Activated naive CD8-positive, alpha-beta T cell treated with anti-CD3 and anti-CD28 coated beads, Interleukin-2, amount 50 U/mL, for 24 hours (primary cell): ENCODE results near the gene SH3RF3.

Experiments
- ATAC-seq: fragments of 150-1000 bp; cut with Tn5 transposase; one replicate; pipeline ENCODE4 v1.10.0; 2021
- DNase-seq: peaks from one replicate; pipeline ENCODE4 v3.0.0; 2021
- H3K27ac Mint-ChIP-seq: one replicate; pipeline ENCODE4 v1.8.0; 2021; ENCODE audit warnings: mild to moderate bottlenecking, mixed read lengths
- H3K27me3 Mint-ChIP-seq: one replicate; pipeline ENCODE4 v1.8.0; 2021; ENCODE audit warnings: mixed read lengths
- H3K36me3 Mint-ChIP-seq: one replicate; pipeline ENCODE4 v1.8.0; 2021; ENCODE audit warnings: low read depth, mixed read lengths
- H3K4me1 Mint-ChIP-seq: one replicate; pipeline ENCODE4 v1.8.0; 2021; ENCODE audit warnings: mixed read lengths
- H3K4me3 Mint-ChIP-seq: one replicate; pipeline ENCODE4 v1.8.0; 2021; ENCODE audit warnings: mild to moderate bottlenecking, moderate library complexity, mixed read lengths
- H3K9me3 Mint-ChIP-seq: one replicate; pipeline ENCODE4 v1.8.0; 2021; ENCODE audit warnings: mixed read lengths

SH3RF3 gene

DNA sequence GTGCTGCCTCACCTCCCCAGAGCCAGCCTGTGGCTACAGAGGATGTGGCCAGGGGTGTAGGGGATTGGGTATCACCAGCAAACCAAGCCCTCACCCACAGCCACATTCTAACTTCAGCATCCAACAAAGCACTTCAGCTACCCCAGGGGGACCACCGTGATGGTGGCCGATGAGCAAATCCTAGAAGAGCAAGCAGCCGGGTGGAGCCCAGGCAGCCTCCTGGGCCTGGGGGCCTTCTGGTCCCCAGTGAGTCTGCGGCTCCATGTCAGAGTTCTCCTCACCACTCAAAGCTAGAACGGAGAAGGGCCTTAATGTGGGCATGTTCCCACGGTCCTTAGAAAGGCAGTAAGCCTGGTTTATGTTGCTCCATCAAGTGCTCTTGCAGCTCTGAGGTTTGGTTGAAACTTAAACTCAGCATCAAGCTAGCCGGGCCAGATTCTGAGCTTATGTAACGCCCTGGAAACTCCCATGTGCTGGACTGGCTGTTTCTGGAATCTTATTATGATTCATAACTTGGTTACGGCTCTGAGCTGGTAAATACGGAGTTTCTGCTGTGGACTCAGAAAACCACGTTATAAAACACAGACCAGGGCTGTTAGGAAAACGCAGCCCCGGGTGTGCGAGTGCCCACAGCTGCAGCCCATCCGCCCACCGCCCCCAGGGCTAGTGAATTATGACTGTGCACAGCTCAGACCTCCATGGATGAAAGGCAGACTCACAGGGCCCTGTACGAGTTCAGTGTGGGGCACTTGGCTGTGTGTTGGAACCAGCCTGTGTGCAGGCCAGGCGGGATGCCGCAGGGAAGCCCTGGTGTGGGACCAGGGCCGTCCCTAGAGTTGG lies 385.0 kb downstream of the SH3RF3 start:
- peak; percentile 41 for ATAC-seq
- DNase-seq, result no peak
- Mint-ChIP-seq H3K27ac (no peak overlapping the region), H3K36me3 (no peaks in the 10 kb centered on the region), H3K9me3 (no peaks in the 10 kb centered on the region), H3K4me1 (peaks cover 4% of the 10 kb centered on the region), H3K27me3 (no peaks in the 10 kb centered on the region), H3K4me3 (no peak overlapping the region)

DNA sequence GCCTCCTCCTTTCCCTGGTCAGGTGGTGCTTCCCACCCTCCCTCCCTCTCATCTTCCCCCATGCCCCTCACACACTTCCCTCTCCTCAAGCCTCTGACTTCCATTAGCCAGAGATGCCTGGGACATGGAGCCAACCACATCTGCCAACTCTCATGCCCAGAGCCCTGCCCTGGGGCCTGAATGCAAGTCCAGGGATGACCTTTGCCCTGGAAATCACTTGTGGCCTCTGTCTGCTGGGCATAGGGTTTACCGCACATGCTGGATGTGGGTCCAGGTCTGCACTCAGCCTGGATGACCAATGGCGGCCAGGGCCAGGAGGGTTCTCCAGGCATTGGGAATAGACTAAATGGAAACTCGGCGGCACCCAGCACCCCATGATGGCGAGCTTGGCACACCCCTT lies 385.9 kb downstream of the SH3RF3 start:
- peaks cover 4% of the 10 kb centered on the region for H3K4me1 Mint-ChIP-seq
- DNase-seq (no peak), ATAC-seq (no peak)
- H3K27me3 Mint-ChIP-seq, result no peaks in the 10 kb centered on the region
- no peak overlapping the region for H3K4me3 Mint-ChIP-seq
- no peak overlapping the region for H3K27ac Mint-ChIP-seq
- no peaks in the 10 kb centered on the region for H3K36me3 Mint-ChIP-seq
- H3K9me3 Mint-ChIP-seq, result no peaks in the 10 kb centered on the region

- H3K36me3 Mint-ChIP-seq, result no peaks in the 10 kb centered on the region
- DNase-seq, result peak; percentile 28
- no peak overlapping the region for H3K27ac Mint-ChIP-seq
- peak; percentile 30 for ATAC-seq
- H3K4me1 Mint-ChIP-seq, result peaks cover 4% of the 10 kb centered on the region
- H3K4me3 Mint-ChIP-seq, result no peak overlapping the region
- H3K9me3 Mint-ChIP-seq, result no peaks in the 10 kb centered on the region
- H3K27me3 Mint-ChIP-seq, result no peaks in the 10 kb centered on the region
Observed at GRCh38 chr2:109516445-109517117, 387.6 kb downstream of the SH3RF3 start.

- no peak for DNase-seq
- Mint-ChIP-seq H3K27me3 (no peaks in the 10 kb centered on the region), H3K4me3 (no peak overlapping the region), H3K4me1 (peaks cover 4% of the 10 kb centered on the region), H3K36me3 (no peaks in the 10 kb centered on the region), H3K9me3 (no peaks in the 10 kb centered on the region), H3K27ac (no peak overlapping the region)
- ATAC-seq, result no peak
Observed at GRCh38 chr2:109517118-109517889, 388.3 kb downstream of the SH3RF3 start.

DNA sequence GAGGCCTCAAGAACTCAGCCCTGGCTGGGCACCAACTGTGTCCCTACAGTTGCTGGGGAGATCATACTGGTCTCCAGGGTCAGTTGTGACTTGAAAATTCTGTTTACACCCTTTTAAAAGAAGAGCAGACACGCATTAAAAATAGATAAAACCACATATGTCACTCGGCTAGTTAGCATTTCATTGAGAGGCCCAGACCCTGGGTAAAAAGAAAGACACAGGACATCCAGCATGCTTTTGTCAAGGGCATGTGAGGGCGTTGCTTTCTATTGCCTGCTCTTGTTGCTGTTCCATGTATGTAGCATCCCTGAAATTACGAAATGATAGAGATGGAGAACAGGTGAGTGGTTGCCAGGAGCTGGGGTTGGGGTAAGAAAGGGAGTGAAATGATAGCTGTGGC lies 390.5 kb downstream of the SH3RF3 start:
- H3K27ac Mint-ChIP-seq, result no peak overlapping the region
- no peaks in the 10 kb centered on the region for H3K4me1 Mint-ChIP-seq
- no peak for DNase-seq
- no peaks in the 10 kb centered on the region for H3K36me3 Mint-ChIP-seq
- H3K9me3 Mint-ChIP-seq, result no peaks in the 10 kb centered on the region
- no peaks in the 10 kb centered on the region for H3K27me3 Mint-ChIP-seq
- no peak for ATAC-seq
- H3K4me3 Mint-ChIP-seq, result no peak overlapping the region

DNA sequence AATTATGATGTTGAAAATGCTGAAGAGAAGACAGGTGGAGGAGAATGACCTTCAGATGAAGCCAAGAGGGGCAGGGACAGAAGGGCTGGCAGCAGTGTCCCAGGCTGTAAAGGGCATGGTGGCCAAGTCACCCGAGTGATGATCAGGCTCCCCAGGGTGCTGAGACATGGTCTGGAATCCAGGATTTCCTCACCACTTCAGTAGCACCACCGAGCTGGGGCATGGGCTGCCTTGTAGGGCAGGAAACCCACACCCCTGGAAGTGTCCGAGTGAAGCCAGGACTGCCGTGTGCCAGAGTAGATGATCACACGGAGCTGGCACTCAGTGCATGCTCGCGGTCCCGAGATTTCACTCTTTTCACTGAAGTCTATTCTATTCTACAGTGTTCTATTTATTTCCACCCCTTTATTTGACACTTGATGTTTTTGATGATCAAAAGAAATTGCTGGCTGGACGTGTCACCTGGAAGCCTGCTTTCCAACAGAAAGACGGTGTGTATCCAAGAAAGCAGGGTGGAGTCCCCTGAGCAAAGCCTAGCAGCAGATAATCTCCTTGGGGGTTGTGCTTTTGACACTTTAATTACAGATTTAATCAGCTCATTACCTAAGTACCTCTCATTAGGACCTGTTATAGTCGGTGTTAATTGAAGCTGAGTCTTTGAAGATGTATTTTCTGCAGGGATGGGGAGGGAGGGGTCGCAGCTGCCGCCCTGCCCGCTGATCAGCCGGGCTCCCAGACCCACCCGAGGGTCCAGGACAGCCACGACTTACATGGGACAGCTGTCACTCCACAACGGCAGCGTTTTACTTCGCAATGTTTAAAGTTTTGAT lies 392.4 kb downstream of the SH3RF3 start:
- Mint-ChIP-seq H3K4me1 (no peaks in the 10 kb centered on the region), H3K27ac (no peak overlapping the region), H3K27me3 (no peaks in the 10 kb centered on the region), H3K4me3 (no peak overlapping the region), H3K9me3 (no peaks in the 10 kb centered on the region), H3K36me3 (no peaks in the 10 kb centered on the region)
- no peak for DNase-seq
- ATAC-seq, result no peak

DNA sequence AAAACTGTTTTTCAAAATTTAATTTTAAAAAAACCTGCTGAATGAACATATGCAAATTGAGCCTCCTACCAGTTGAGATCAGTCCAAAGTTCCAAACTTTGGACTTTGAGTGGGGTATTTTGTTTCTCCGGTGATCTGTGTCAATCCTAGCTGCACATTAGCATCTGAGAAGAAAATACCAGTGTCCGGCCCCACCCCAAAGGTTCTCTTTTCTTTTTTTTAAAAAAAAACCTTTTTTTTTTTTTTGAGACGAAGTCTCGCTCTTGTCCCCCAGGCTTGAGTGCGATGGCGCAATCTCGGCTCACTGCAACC lies 393.0 kb downstream of the SH3RF3 start:
- no peaks in the 10 kb centered on the region for H3K36me3 Mint-ChIP-seq
- H3K27me3 Mint-ChIP-seq, result peaks cover 1% of the 10 kb centered on the region
- no peak overlapping the region for H3K4me3 Mint-ChIP-seq
- no peaks in the 10 kb centered on the region for H3K4me1 Mint-ChIP-seq
- H3K9me3 Mint-ChIP-seq, result no peaks in the 10 kb centered on the region
- DNase-seq (no peak), ATAC-seq (no peak)
- H3K27ac Mint-ChIP-seq, result no peak overlapping the region

DNA sequence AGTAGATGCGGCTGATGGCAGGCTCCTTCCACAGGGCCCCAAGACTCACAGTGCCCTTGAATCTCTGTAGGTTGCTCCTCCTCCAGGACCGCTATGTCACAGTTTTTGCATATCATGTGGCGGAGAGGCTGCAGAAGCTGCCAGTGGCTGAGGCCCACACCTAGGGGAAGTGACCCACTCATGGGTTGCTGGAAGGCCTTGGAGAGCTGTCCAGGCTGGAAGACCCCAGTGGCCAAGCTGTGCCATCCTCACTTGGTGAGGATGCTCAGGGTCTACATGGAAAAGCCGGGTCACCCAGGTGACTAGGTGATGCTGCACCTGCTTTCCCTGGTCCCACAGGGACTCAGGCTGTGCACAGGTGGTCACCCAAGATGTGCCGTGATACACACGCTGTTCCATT lies 394.1 kb downstream of the SH3RF3 start:
- no peak for DNase-seq
- Mint-ChIP-seq H3K4me1 (no peaks in the 10 kb centered on the region), H3K27ac (no peak overlapping the region), H3K4me3 (no peak overlapping the region), H3K36me3 (no peaks in the 10 kb centered on the region), H3K9me3 (no peaks in the 10 kb centered on the region), H3K27me3 (peaks cover 1% of the 10 kb centered on the region)
- ATAC-seq, result no peak

DNA sequence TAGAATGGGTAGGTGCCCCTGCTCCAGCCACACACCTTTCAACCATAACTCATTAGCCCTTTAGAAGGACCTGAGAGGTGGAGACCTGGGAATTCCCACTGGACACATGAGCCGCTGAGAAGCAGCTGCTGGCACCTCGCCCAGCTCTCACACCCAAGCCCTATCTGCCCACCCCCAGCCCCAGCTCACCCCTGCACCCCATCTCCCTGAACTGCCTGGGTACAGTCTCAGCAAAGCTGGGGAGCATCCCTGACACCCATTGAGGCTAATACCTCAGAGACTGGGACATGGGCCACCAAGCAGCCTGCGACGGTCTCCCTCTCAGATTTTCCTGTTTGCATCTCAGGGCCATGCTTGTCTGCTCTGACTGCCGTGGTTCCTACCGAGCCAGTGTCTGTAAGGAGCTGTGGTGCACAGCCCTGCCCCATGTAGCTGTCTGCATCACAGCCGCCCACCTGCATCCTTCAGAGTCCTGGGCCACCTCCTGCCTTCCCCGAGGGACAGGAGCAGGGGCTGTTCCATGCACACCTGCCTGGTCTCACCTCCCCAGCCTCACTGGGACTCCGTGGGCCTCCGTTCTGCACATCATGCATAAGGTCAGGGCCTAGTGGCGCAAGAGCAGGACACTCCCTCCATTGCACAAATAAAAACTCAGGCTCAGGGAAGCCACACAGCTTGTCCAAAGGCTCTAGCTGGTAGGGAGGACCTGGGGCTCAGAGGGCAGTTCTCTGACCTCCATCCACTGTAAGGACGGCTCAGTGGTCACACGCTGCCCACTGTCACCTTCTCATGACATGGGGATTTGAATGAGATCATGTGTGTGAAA lies 394.7 kb downstream of the SH3RF3 start:
- DNase-seq (no peak), ATAC-seq (no peak)
- Mint-ChIP-seq H3K27me3 (peaks cover 1% of the 10 kb centered on the region), H3K27ac (no peak overlapping the region), H3K9me3 (no peaks in the 10 kb centered on the region), H3K36me3 (no peaks in the 10 kb centered on the region), H3K4me3 (no peak overlapping the region), H3K4me1 (no peaks in the 10 kb centered on the region)

DNA sequence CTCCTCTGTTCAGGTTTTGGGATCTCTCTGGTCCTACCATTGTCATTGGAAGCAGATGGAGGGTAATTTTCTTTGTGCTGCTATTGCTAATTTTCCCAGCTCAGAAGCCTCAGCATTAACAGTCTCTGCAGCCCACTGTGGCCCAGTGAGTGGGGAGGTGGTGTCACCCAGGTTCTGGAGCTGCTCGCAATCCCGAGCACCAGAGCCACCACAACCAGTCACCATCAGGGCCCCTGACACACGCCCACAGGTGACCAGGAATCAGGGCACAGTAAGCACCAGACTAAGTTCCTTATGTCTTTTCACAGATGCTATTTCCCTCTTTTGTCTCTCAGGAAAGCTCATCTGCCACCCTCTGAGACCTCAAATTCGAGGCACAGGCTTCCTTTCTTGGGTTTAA lies 396.8 kb downstream of the SH3RF3 start:
- Mint-ChIP-seq H3K4me3 (no peak overlapping the region), H3K27ac (no peak overlapping the region), H3K9me3 (no peaks in the 10 kb centered on the region), H3K4me1 (no peaks in the 10 kb centered on the region), H3K27me3 (peaks cover 1% of the 10 kb centered on the region), H3K36me3 (no peaks in the 10 kb centered on the region)
- ATAC-seq (no peak), DNase-seq (no peak)

DNA sequence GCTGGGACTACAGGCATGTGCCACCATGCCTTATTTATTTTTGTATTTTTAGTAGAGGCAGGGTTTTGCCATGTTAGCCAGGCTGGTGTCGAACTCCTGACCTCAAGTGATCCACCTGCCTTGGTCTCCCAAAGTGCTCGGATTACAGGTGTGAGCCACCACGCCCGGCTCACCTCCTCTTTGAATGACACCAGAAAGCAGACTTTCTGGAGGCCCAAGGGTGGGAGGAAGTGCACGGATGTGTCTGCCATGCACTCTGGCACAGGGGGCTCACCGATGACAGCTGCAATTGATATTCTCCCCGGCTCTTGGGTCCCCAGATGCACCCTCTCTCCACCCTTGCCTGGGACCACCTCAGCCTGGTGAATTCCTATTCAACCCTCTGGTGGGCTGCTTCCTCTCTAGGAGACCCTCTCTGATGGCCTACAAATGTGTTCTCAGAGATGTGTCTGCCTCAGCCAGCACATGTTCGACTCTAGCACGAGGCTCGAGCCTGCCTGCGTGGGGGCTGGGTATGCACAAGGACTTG lies 397.5 kb downstream of the SH3RF3 start:
- peaks cover 3% of the 10 kb centered on the region for H3K27me3 Mint-ChIP-seq
- H3K9me3 Mint-ChIP-seq, result no peaks in the 10 kb centered on the region
- DNase-seq (no peak), ATAC-seq (no peak)
- no peaks in the 10 kb centered on the region for H3K4me1 Mint-ChIP-seq
- no peaks in the 10 kb centered on the region for H3K36me3 Mint-ChIP-seq
- H3K4me3 Mint-ChIP-seq, result no peak overlapping the region
- no peak overlapping the region for H3K27ac Mint-ChIP-seq

- H3K27me3 Mint-ChIP-seq, result peaks cover 3% of the 10 kb centered on the region
- ATAC-seq (no peak), DNase-seq (no peak)
- no peak overlapping the region for H3K4me3 Mint-ChIP-seq
- H3K9me3 Mint-ChIP-seq, result no peaks in the 10 kb centered on the region
- no peaks in the 10 kb centered on the region for H3K36me3 Mint-ChIP-seq
- H3K27ac Mint-ChIP-seq, result no peak overlapping the region
- no peaks in the 10 kb centered on the region for H3K4me1 Mint-ChIP-seq
Observed at GRCh38 chr2:109527079-109527478, 398.1 kb downstream of the SH3RF3 start.

GRCh38 chr2:109527846-109528705 lies 399.1 kb downstream of the SH3RF3 start:
- peaks cover 3% of the 10 kb centered on the region for H3K27me3 Mint-ChIP-seq
- H3K4me3 Mint-ChIP-seq, result no peak overlapping the region
- H3K27ac Mint-ChIP-seq, result no peak overlapping the region
- H3K36me3 Mint-ChIP-seq, result no peaks in the 10 kb centered on the region
- ATAC-seq (no peak), DNase-seq (no peak)
- no peaks in the 10 kb centered on the region for H3K4me1 Mint-ChIP-seq
- no peaks in the 10 kb centered on the region for H3K9me3 Mint-ChIP-seq
